Spleen (tissue), 11 donors: ENCODE measurements around the gene PITRM1. TPM values are rescaled to one million over a fixed set of nuclear protein-coding genes. Genes with fewer than 3 reads are reported as not detected.

Source experiments
- DNase-seq: peaks from one replicate; pipeline ENCODE4 v3.0.0-alpha.2; 2020
- H3K27ac ChIP-seq, 8 donors: fragments of 200-600 bp; sonication (generic) in 7 of 8; 1 replicate in 4 of 8; 2 replicates in 4 of 8; pipeline versions ENCODE4 v1.5.0 to v1.8.0; 2016 to 2021; ENCODE audit warnings: inconsistent platforms in 4 of 8, mild to moderate bottlenecking in 4 of 8, moderate library complexity in 1 of 8
- H3K27me3 ChIP-seq, 7 donors: fragments of 200-600 bp; sonication (generic) in 6 of 7; replicated peaks in 1 of 7; 1 replicate in 4 of 7; 2 replicates in 3 of 7; pipeline versions ENCODE4 v1.5.0 to v1.8.0; 2016 to 2021; ENCODE audit warnings: inconsistent platforms in 3 of 7, mild to moderate bottlenecking in 1 of 7
- H3K36me3 ChIP-seq, 6 donors: fragments of 200-600 bp; sonication (generic) in 5 of 6; 1 replicate in 4 of 6; 2 replicates in 2 of 6; pipeline versions ENCODE4 v1.5.0 to v1.8.0; 2016 to 2021; ENCODE audit warnings: inconsistent platforms in 2 of 6
- H3K4me1 ChIP-seq, 6 donors: fragments of 200-600 bp; sonication (generic) in 5 of 6; 1 replicate in 3 of 6; 2 replicates in 3 of 6; pipeline versions ENCODE4 v1.5.0 to v1.8.0; 2016 to 2021; ENCODE audit warnings: inconsistent platforms in 3 of 6
- H3K4me3 ChIP-seq, 8 donors: fragments of 200-600 bp; sonication (generic) in 7 of 8; 1 replicate in 4 of 8; 2 replicates in 4 of 8; pipeline versions ENCODE4 v1.5.0 to v1.8.0; 2016 to 2021; ENCODE audit warnings: inconsistent platforms in 4 of 8, mild to moderate bottlenecking in 4 of 8, moderate library complexity in 2 of 8
- H3K9me3 ChIP-seq, 8 donors: fragments of 200-600 bp; sonication (generic) in 7 of 8; 1 replicate in 4 of 8; 2 replicates in 4 of 8; pipeline versions ENCODE4 v1.5.0 to v1.8.0; 2016 to 2021; ENCODE audit warnings: inconsistent platforms in 4 of 8
- CTCF ChIP-seq, 11 experiments: fragments of 200-600 bp in 7 of 11; fragments of 450-650 bp in 4 of 11; sonication (generic) in 4 of 11; IDR thresholded peaks in 8 of 11; conservative IDR thresholded peaks in 3 of 11; 1 replicate in 7 of 11; 2 replicates in 4 of 11; pipeline versions ENCODE4 v1.4.0 to v1.8.0; 2016 to 2021; ENCODE audit warnings: antibody characterized with exemption in 11 of 11, inconsistent platforms in 4 of 11, mild to moderate bottlenecking in 1 of 11
- POLR2A ChIP-seq, 3 donors: fragments of 450-650 bp; IDR thresholded peaks; one replicate each; pipeline ENCODE4 v1.5.1; 2017; ENCODE audit warnings: antibody characterized with exemption in 3 of 3, mild to moderate bottlenecking in 1 of 3
- POLR2AphosphoS5 ChIP-seq, 3 donors: sonication (generic); formaldehyde crosslinking; IDR thresholded peaks; one replicate each; pipeline ENCODE4 v1.5.1; 2017; ENCODE audit warnings: antibody characterized with exemption in 3 of 3
- WGBS, 5 donors: extraction: QIAGEN DNeasy Blood & Tissue Kit in 3 of 5; methylation state at CpG; one replicate each; pipeline versions ENCODE4 v1.1.5 to v1.1.7; 2013 to 2018; 5-methylcytosine and 5-hydroxymethylcytosine counted together
- intact Hi-C: fragments of 100-400 bp; cut with DNase I; formaldehyde crosslinking; loops from one replicate; pipeline ENCODE4 v1.15.0; 2023; ENCODE audit warnings: low total_unique reads
- polyA plus RNA-seq, 3 donors: library from polyadenylated mRNA; stranded (reverse); fragments of 200-250 nt; gene quantifications; one replicate each; pipeline ENCODE4 v1.2.1, GENCODE V29; 2013
- total RNA-seq, 7 donors: library from RNA; depleted of rRNA in 3 of 7; stranded (reverse); fragments of >200 nt in 3 of 7; fragmentation: NEBNext Ultra II Directional in 4 of 7; extraction: Animal tissue kit (Norgen Biotek cat#: 25700) in 4 of 7; gene quantifications; one replicate each; pipeline versions ENCODE4 v1.1.0 to v1.2.1, GENCODE V29; 2016 to 2021
- donor health status: healthy with polysubstance abuse.
- donor health status: DM: no; HTN: no; CAD: no; lungs with moderate emphysema.
- donor health status: DM: no; HTN: no; CAD: no.
- donor health status: Bipolar disorder and iron deficiency.
- donor health status: healthy.
- donor health status: DM: no; HTN: no; CAD: no.
- donor health status: DM: yes; HTN: yes; CAD: no.

Gene PITRM1
- total and polyA plus RNA-seq, 10 donors: 38.5 to 63.2 (median 52.0) TPM

DNA sequence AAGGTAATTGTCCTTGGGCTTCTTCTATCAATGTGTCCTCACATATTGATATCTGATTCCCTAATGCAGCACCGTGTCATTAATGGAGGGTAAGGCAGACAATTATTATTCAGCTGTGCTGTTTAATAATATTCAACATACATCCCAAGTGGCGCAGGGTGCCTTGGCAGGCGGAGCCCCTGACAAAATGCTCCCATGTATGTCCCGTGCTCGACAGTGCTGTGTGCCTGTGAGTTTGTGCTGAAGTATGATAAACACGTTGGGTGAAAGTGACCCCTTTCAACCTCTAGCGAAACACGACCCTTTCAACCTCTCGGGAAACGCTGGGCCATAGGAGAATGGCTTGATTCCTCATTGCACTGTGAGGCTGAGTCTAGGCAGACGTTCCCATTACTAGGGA, 73.9 kb downstream of the PITRM1 start:
- H3K36me3 ChIP-seq: peaks cover 0 to 46% (median 19%) of the 10 kb centered on the region in 6 donors
- no peak for DNase-seq
- H3K27me3 ChIP-seq: no peaks in the 10 kb centered on the region
- no peak overlapping the region for H3K4me3 ChIP-seq
- no peaks in the 10 kb centered on the region for H3K9me3 ChIP-seq
- peaks cover 0 to 36% (median 19%) of the 10 kb centered on the region in 6 donors for H3K4me1 ChIP-seq
- intact Hi-C loops: no loop called here
- no peak for TF ChIP-seq POLR2A (IDR thresholded peaks at IDR 0.05)
- TF ChIP-seq CTCF (IDR thresholded peaks at IDR 0.05 in 8 of 11, conservative IDR thresholded peaks at IDR 0.05 in 3 of 11): no peak
- no peak for TF ChIP-seq POLR2AphosphoS5 (IDR thresholded peaks at IDR 0.05)
- WGBS, 5 donors: 81 to 91% (median 88%) methylated on average over 11 of the region's 11 CpGs
- no peak overlapping the region for H3K27ac ChIP-seq

- 84 to 95% (median 91%) methylated on average over 9 of the region's 9 CpGs for WGBS, 5 donors
- H3K4me3 ChIP-seq: no peak overlapping the region
- no peak overlapping the region for H3K27ac ChIP-seq
- peaks cover 0 to 48% (median 19%) of the 10 kb centered on the region in 6 donors for H3K4me1 ChIP-seq
- DNase-seq: no peak
- no peaks in the 10 kb centered on the region for H3K27me3 ChIP-seq
- no peaks in the 10 kb centered on the region for H3K9me3 ChIP-seq
- TF ChIP-seq POLR2AphosphoS5 (IDR thresholded peaks at IDR 0.05): no peak
- TF ChIP-seq CTCF (IDR thresholded peaks at IDR 0.05 in 8 of 11, conservative IDR thresholded peaks at IDR 0.05 in 3 of 11): no peak
- TF ChIP-seq POLR2A (IDR thresholded peaks at IDR 0.05): no peak
- peaks cover 0 to 30% (median 6%) of the 10 kb centered on the region in 6 donors for H3K36me3 ChIP-seq
- intact Hi-C loops: no loop called here
Measured at GRCh38 chr10:3097160-3097559, 75.4 kb downstream of the PITRM1 start.

DNA sequence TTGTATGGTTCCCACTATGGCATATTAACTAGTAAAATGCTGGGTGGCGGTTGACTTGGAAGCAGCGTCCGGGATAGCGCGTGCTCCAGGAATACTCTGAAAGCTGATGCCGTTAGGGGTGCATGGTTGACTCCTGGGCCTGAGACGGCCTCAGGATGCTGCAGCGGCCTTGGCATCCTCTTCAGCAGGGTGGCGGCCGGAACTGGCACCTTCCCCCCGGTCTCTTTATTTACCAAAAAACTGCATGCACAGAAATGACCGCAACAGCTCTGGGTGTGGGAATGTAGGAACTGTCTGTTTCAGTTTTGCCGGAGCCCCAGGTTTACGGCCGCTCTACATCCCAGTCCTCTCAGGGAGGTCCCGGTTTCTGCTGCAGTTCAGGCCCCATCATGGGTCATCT, 76.4 kb downstream of the PITRM1 start:
- Histone ChIP-seq H3K27ac (peak overlapping the region in 6 of 8 donors; percentile 26 to 71 (median 66)), H3K36me3 (peaks cover 0 to 28% (median 3%) of the 10 kb centered on the region in 6 donors), H3K4me1 (peaks cover 0 to 52% (median 19%) of the 10 kb centered on the region in 6 donors), H3K9me3 (no peaks in the 10 kb centered on the region), H3K4me3 (peak overlapping the region in 3 of 8 donors; percentile 2 to 28 (median 12)), H3K27me3 (no peaks in the 10 kb centered on the region)
- TF ChIP-seq POLR2A (IDR thresholded peaks at IDR 0.05) (no peak), POLR2AphosphoS5 (IDR thresholded peaks at IDR 0.05) (no peak), CTCF (IDR thresholded peaks at IDR 0.05 in 8 of 11, conservative IDR thresholded peaks at IDR 0.05 in 3 of 11) (no peak)
- 47 to 57% (median 52%) methylated on average over 15 to 16 of the region's 16 CpGs for WGBS, 5 donors
- no peak for DNase-seq
- intact Hi-C loops: no loop called here

DNA sequence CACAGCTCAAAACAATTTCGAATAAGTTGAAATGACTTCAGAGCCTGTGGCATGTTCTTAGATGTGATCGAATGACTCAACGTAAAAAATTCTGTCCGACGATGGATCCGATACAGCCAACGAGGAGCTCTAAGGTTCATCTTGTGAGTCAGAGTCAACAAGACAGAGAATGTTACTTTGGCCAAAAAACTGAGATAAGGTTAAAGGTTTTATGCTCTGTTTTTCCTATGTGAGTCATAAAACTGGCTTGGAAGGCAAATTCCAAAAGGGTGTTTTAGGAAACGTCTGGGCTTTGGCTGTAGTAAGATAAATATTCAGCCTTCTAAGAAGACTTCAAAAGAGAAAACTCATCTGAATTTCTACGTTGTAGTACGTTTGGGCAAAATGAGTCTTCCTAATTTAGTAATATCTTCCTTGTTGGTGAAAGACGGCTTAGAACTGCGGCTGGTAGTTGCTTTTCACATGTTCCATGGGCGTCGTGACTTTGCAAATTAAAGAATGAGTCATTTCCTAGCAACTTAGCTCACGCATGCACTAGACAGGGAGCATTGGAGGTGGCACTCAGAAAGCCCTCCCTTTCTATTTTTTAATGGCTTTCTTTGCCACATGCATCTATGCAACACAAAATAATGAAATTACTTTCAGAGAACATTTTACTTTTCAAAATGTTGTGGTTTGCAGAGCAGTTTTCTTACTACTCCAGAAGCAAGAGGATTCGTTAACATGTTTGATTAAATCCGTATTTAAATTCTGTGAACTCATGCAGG, 77.0 kb downstream of the PITRM1 start:
- WGBS, 5 donors: 33 to 44% (median 34%) methylated on average over 17 of the region's 17 CpGs
- no peak for DNase-seq

More for the DNA sequence above, 77.0 kb downstream of the PITRM1 start:
- Histone ChIP-seq H3K4me1 (peaks cover 0 to 52% (median 19%) of the 10 kb centered on the region in 6 donors), H3K4me3 (peak overlapping the region in 2 of 8 donors; percentile 2 to 28), H3K27me3 (no peaks in the 10 kb centered on the region), H3K27ac (peak overlapping the region in 6 of 8 donors; percentile 26 to 71 (median 66)), H3K36me3 (peaks cover 0 to 25% (median 3%) of the 10 kb centered on the region in 6 donors), H3K9me3 (no peaks in the 10 kb centered on the region)
- intact Hi-C loops: no loop called here
- no peak for TF ChIP-seq POLR2A (IDR thresholded peaks at IDR 0.05)
- TF ChIP-seq CTCF (IDR thresholded peaks at IDR 0.05 in 8 of 11, conservative IDR thresholded peaks at IDR 0.05 in 3 of 11): no peak
- TF ChIP-seq POLR2AphosphoS5 (IDR thresholded peaks at IDR 0.05): no peak
